IMR-90 (cell line): ENCODE data around the gene ITGA1.
"Not testable (repeated sequence)": the region's sequence is repeated elsewhere in the genome, so short reads cannot be mapped to it uniquely, and the experiment has no call there.

Experiments
- CEBPB ChIP-seq: IDR thresholded peaks from 2 replicates; pipeline ENCODE4 v1.6.1; 2012; ENCODE audit warnings: low read depth, low read length, improper control_type of control experiment
- CHD1 ChIP-seq: IDR thresholded peaks from 2 replicates; pipeline ENCODE4 v1.6.1; 2012; ENCODE audit warnings: low read depth, low read length, improper control_type of control experiment
- CTCF ChIP-seq: conservative IDR thresholded peaks from 2 replicates; pipeline ENCODE4 v1.5.1; 2012; ENCODE audit warnings: mild to moderate bottlenecking, low read depth, low read length, improper control_type of control experiment
- MAZ ChIP-seq: IDR thresholded peaks from 2 replicates; pipeline ENCODE4 v1.6.1; 2012; ENCODE audit warnings: low read depth, mild to moderate bottlenecking, low read length, improper control_type of control experiment, moderate library complexity, borderline replicate concordance
- MXI1 ChIP-seq: IDR thresholded peaks from 2 replicates; pipeline ENCODE4 v1.6.1; 2012; ENCODE audit warnings: low read depth, mild to moderate bottlenecking, low read length, moderate library complexity, borderline replicate concordance
- POLR2A ChIP-seq: IDR thresholded peaks from 2 replicates; pipeline ENCODE4 v1.6.1; 2012; ENCODE audit warnings: mild to moderate bottlenecking, low read depth, low read length
- RCOR1 ChIP-seq: IDR thresholded peaks from 2 replicates; pipeline ENCODE4 v1.6.1; 2012; ENCODE audit warnings: mild to moderate bottlenecking, low read length, improper control_type of control experiment; ENCODE audit not compliant: insufficient replicate concordance

GRCh38 chr5:52818807-52819206 is 31.1 kb downstream of the ITGA1 start:
- TF ChIP-seq POLR2A, CTCF, CEBPB, MXI1, MAZ, RCOR1, CHD1: not testable (repeated sequence)
